Neural progenitor cell (in vitro differentiated cells): ENCODE measurements around the gene DRGX. TPM values are rescaled to one million over a fixed set of nuclear protein-coding genes. Genes with fewer than 3 reads are reported as not detected.

Source experiments
- DNase-seq: peaks from one replicate; pipeline ENCODE4 v3.0.0-alpha.2; 2016; ENCODE audit warnings: low spot score
- H2AFZ ChIP-seq: fragments of 200-600 bp; sonication (generic); replicated peaks from 2 replicates; pipeline ENCODE4 v1.6.1; 2016; ENCODE audit warnings: antibody characterized with exemption
- H3F3A ChIP-seq: fragments of 200-600 bp; sonication (generic); 2 replicates; pipeline ENCODE4 v1.6.1; 2016; ENCODE audit warnings: antibody characterized with exemption, low read depth
- H3K27ac ChIP-seq: fragments of 200-600 bp; sonication (generic); 2 replicates; pipeline ENCODE4 v1.5.1; 2016; ENCODE audit warnings: mild to moderate bottlenecking
- H3K27me3 ChIP-seq: fragments of 200-600 bp; sonication (generic); 2 replicates; pipeline ENCODE4 v1.6.1; 2016; ENCODE audit warnings: mild to moderate bottlenecking, moderate library complexity
- H3K36me3 ChIP-seq: fragments of 200-600 bp; sonication (generic); 2 replicates; pipeline ENCODE4 v1.5.1; 2016
- H3K4me1 ChIP-seq: fragments of 200-600 bp; sonication (generic); 2 replicates; pipeline ENCODE4 v1.6.1; 2016; ENCODE audit warnings: mixed run types
- H3K4me2 ChIP-seq: fragments of 200-600 bp; sonication (generic); 2 replicates; pipeline ENCODE4 v1.6.1; 2016
- H3K4me3 ChIP-seq: fragments of 200-600 bp; sonication (generic); 2 replicates; pipeline ENCODE4 v1.5.1; 2016
- H3K79me2 ChIP-seq: fragments of 200-600 bp; sonication (generic); 2 replicates; pipeline ENCODE4 v1.6.1; 2016; ENCODE audit warnings: low read depth
- H3K9ac ChIP-seq: fragments of 200-600 bp; sonication (generic); 2 replicates; pipeline ENCODE4 v1.6.1; 2016
- H3K9me3 ChIP-seq: fragments of 200-600 bp; sonication (generic); 2 replicates; pipeline ENCODE4 v1.5.1; 2016; ENCODE audit warnings: low read depth
- H4K20me1 ChIP-seq: fragments of 200-600 bp; sonication (generic); 2 replicates; pipeline ENCODE4 v1.6.1; 2016; ENCODE audit warnings: low read depth
- H3K27ac Mint-ChIP-seq: 3 replicates; pipeline ENCODE4 v1.8.0; 2021; ENCODE audit warnings: mixed read lengths
- H3K27me3 Mint-ChIP-seq: 2 replicates; pipeline ENCODE4 v1.8.0; 2022; ENCODE audit warnings: low read depth, mild to moderate bottlenecking, inconsistent platforms, moderate library complexity, mixed read lengths; ENCODE audit not compliant: insufficient read depth
- H3K36me3 Mint-ChIP-seq: 3 replicates; pipeline ENCODE4 v1.8.0; 2021; ENCODE audit warnings: mixed read lengths
- H3K4me1 Mint-ChIP-seq: 3 replicates; pipeline ENCODE4 v1.8.0; 2021; ENCODE audit warnings: mixed read lengths
- H3K4me3 Mint-ChIP-seq: 3 replicates; pipeline ENCODE4 v1.8.0; 2021; ENCODE audit warnings: mild to moderate bottlenecking, moderate library complexity, mixed read lengths
- H3K9me3 Mint-ChIP-seq: 3 replicates; pipeline ENCODE4 v1.8.0; 2020; ENCODE audit warnings: mixed read lengths
- CTCF ChIP-seq: fragments of 200-600 bp; sonication (generic); IDR thresholded peaks from 2 replicates; pipeline ENCODE4 v1.5.1; 2017; ENCODE audit warnings: antibody characterized with exemption, mild to moderate bottlenecking
- EZH2 ChIP-seq: fragments of 200-600 bp; sonication (generic); IDR thresholded peaks from 2 replicates; pipeline ENCODE4 v1.6.1; 2017; ENCODE audit warnings: antibody characterized with exemption, mild to moderate bottlenecking, moderate library complexity
- EZH2phosphoT487 ChIP-seq: fragments of 200-600 bp; sonication (generic); IDR thresholded peaks from 2 replicates; pipeline ENCODE4 v1.6.1; 2017; ENCODE audit warnings: antibody characterized with exemption
- total RNA-seq: library from RNA; depleted of rRNA; stranded (reverse); fragments of >200 nt; gene quantifications from 2 replicates; pipeline ENCODE4 v1.2.3, GENCODE V29; 2015; ENCODE audit warnings: low replicate concordance

Gene DRGX
- total RNA-seq, 1 donor from 2014 or later: not detected

- H3K27ac Mint-ChIP-seq: no peak overlapping the region
- H3K4me3 ChIP-seq: no peak overlapping the region
- TF ChIP-seq CTCF (no peak), EZH2phosphoT487 (no peak), EZH2 (no peak)
Measured at GRCh38 chr10:49335364-49335972, 60.4 kb downstream of the DRGX start.

GRCh38 chr10:49334964-49335363 is 60.9 kb downstream of the DRGX start:
- Mint-ChIP-seq H3K27me3 (peaks cover 5% of the 10 kb centered on the region), H3K4me1 (no peaks in the 10 kb centered on the region), H3K4me3 (no peak overlapping the region), H3K36me3 (no peaks in the 10 kb centered on the region), H3K27ac (no peak overlapping the region), H3K9me3 (peaks cover 4% of the 10 kb centered on the region)
- no peaks in the 10 kb centered on the region for H3F3A ChIP-seq
- H3K9ac ChIP-seq: no peak overlapping the region
- H3K27me3 ChIP-seq: no peaks in the 10 kb centered on the region
- H3K4me1 ChIP-seq: no peaks in the 10 kb centered on the region
- H4K20me1 ChIP-seq: no peaks in the 10 kb centered on the region
- no peak overlapping the region for H2AFZ ChIP-seq
- no peak overlapping the region for H3K4me3 ChIP-seq
- no peaks in the 10 kb centered on the region for H3K79me2 ChIP-seq
- no peaks in the 10 kb centered on the region for H3K9me3 ChIP-seq
- no peaks in the 10 kb centered on the region for H3K36me3 ChIP-seq
- H3K4me2 ChIP-seq: no peak overlapping the region
- no peak overlapping the region for H3K27ac ChIP-seq
- no peak for DNase-seq
- no peak for TF ChIP-seq EZH2phosphoT487
- TF ChIP-seq CTCF: no peak
- no peak for TF ChIP-seq EZH2

More at GRCh38 chr10:49335364-49335972, 60.4 kb downstream of the DRGX start:
- H3K4me2 ChIP-seq: no peak overlapping the region
- no peak for DNase-seq
- H3K36me3 Mint-ChIP-seq: no peaks in the 10 kb centered on the region
- no peaks in the 10 kb centered on the region for H3K36me3 ChIP-seq
- H3K27me3 ChIP-seq: no peaks in the 10 kb centered on the region
- peaks cover 5% of the 10 kb centered on the region for H3K27me3 Mint-ChIP-seq
- no peaks in the 10 kb centered on the region for H3K9me3 ChIP-seq
- H3K79me2 ChIP-seq: no peaks in the 10 kb centered on the region
- no peaks in the 10 kb centered on the region for H3K4me1 ChIP-seq
- H3K9me3 Mint-ChIP-seq: peaks cover 4% of the 10 kb centered on the region
- H3K4me1 Mint-ChIP-seq: no peaks in the 10 kb centered on the region
- H3K9ac ChIP-seq: no peak overlapping the region
- no peak overlapping the region for H3K4me3 Mint-ChIP-seq
- no peaks in the 10 kb centered on the region for H4K20me1 ChIP-seq
- no peak overlapping the region for H2AFZ ChIP-seq
- no peak overlapping the region for H3K27ac ChIP-seq
- no peaks in the 10 kb centered on the region for H3F3A ChIP-seq

GRCh38 chr10:49333192-49333591 is 62.7 kb downstream of the DRGX start:
- H3K9ac ChIP-seq: no peak overlapping the region
- H3K27me3 ChIP-seq: no peaks in the 10 kb centered on the region
- H3K27me3 Mint-ChIP-seq: peaks cover 5% of the 10 kb centered on the region
- H3K79me2 ChIP-seq: no peaks in the 10 kb centered on the region
- no peak for DNase-seq
- H3K36me3 ChIP-seq: no peaks in the 10 kb centered on the region
- no peak overlapping the region for H3K27ac ChIP-seq
- TF ChIP-seq EZH2phosphoT487 (no peak), CTCF (no peak), EZH2 (no peak)
- H3K4me1 ChIP-seq: no peaks in the 10 kb centered on the region
- no peak overlapping the region for H3K27ac Mint-ChIP-seq
- peaks cover 4% of the 10 kb centered on the region for H3K9me3 Mint-ChIP-seq
- no peaks in the 10 kb centered on the region for H3K4me1 Mint-ChIP-seq
- H2AFZ ChIP-seq: no peak overlapping the region
- no peak overlapping the region for H3K4me3 ChIP-seq
- H3F3A ChIP-seq: no peaks in the 10 kb centered on the region
- H3K36me3 Mint-ChIP-seq: no peaks in the 10 kb centered on the region
- H4K20me1 ChIP-seq: no peaks in the 10 kb centered on the region
- H3K9me3 ChIP-seq: no peaks in the 10 kb centered on the region
- no peak overlapping the region for H3K4me2 ChIP-seq
- no peak overlapping the region for H3K4me3 Mint-ChIP-seq
